HEK293 (cell line): Measurements from ENCODE around the gene PPIL6.

Experiments
- CTCF ChIP-seq: fragments of 450-650 bp; formaldehyde crosslinking; IDR thresholded peaks from 2 replicates; pipeline ENCODE4 v1.5.1; 2016; ENCODE audit warnings: missing biosample characterization, missing genetic modification characterization
- MYNN ChIP-seq: fragments of 450-650 bp; formaldehyde crosslinking; IDR thresholded peaks from 2 replicates; pipeline ENCODE4 v1.5.1; 2016; ENCODE audit warnings: missing biosample characterization, missing genetic modification characterization, borderline replicate concordance
- PRDM1 ChIP-seq: fragments of 450-650 bp; formaldehyde crosslinking; IDR thresholded peaks from 2 replicates; pipeline ENCODE4; 2016; ENCODE audit warnings: missing biosample characterization, missing genetic modification characterization
- REST ChIP-seq: fragments of 450-650 bp; formaldehyde crosslinking; IDR thresholded peaks from 2 replicates; pipeline ENCODE4 v1.5.1; 2016; ENCODE audit warnings: missing biosample characterization, missing genetic modification characterization
- SCRT2 ChIP-seq: fragments of 450-650 bp; formaldehyde crosslinking; IDR thresholded peaks from 2 replicates; pipeline ENCODE4 v1.5.1; 2016; ENCODE audit warnings: missing biosample characterization, missing genetic modification characterization
- TCF7L2 ChIP-seq: IDR thresholded peaks from 2 replicates; pipeline ENCODE4 v1.6.1; 2011; ENCODE audit warnings: low read depth, mild to moderate bottlenecking, inconsistent platforms, low read length, moderate library complexity, borderline replicate concordance
- ZBTB8A ChIP-seq: fragments of 450-650 bp; formaldehyde crosslinking; IDR thresholded peaks from 2 replicates; pipeline ENCODE4 v1.5.1; 2016; ENCODE audit warnings: missing biosample characterization, missing genetic modification characterization
- ZFP41 ChIP-seq: fragments of 450-650 bp; formaldehyde crosslinking; IDR thresholded peaks from 2 replicates; pipeline ENCODE4 v1.5.1; 2016; ENCODE audit warnings: missing biosample characterization, missing genetic modification characterization, borderline replicate concordance
- ZNF274 ChIP-seq, 2 experiments: fragments of 200-500 bp in 1 of 2; fragments of 450-650 bp in 1 of 2; sonication (Bioruptor generic) in 1 of 2; formaldehyde crosslinking in 1 of 2; IDR thresholded peaks; 2 replicates each; pipeline versions ENCODE4 v1.5.1 to v1.6.1; 2014 to 2016; ENCODE audit warnings: borderline replicate concordance in 1 of 2, inconsistent platforms in 1 of 2, low read length in 1 of 2, missing biosample characterization in 1 of 2, missing genetic modification characterization in 1 of 2
- ZNF280D ChIP-seq: fragments of 450-650 bp; formaldehyde crosslinking; IDR thresholded peaks from 2 replicates; pipeline ENCODE4 v1.5.1; 2016; ENCODE audit warnings: missing biosample characterization, missing genetic modification characterization
- ZNF518A ChIP-seq: fragments of 450-650 bp; formaldehyde crosslinking; conservative IDR thresholded peaks from 2 replicates; pipeline ENCODE4 v1.5.1; 2016; ENCODE audit warnings: low read depth, missing biosample characterization, missing genetic modification characterization
- ZNF555 ChIP-seq: fragments of 450-650 bp; formaldehyde crosslinking; conservative IDR thresholded peaks from 2 replicates; pipeline ENCODE4 v1.5.1; 2017; ENCODE audit warnings: missing biosample characterization, mild to moderate bottlenecking, missing genetic modification characterization, inconsistent platforms
- ZNF561 ChIP-seq: fragments of 450-650 bp; IDR thresholded peaks from 2 replicates; pipeline ENCODE4 v1.5.1; 2018; ENCODE audit warnings: missing biosample characterization, missing genetic modification characterization, borderline replicate concordance

- no peak for TF ChIP-seq SCRT2
- no peak for TF ChIP-seq ZNF518A (tag by site-specific recombination)
- no peak for TF ChIP-seq ZNF274 (IDR thresholded peaks at IDR 0.05; ENCODE audit: low read length)
- TF ChIP-seq ZNF274 (tag by site-specific recombination; IDR thresholded peaks at IDR 0.05; ENCODE audit: borderline replicate concordance): no peak
- TF ChIP-seq PRDM1: no peak
- TF ChIP-seq ZFP41 (tag by site-specific recombination): no peak
- no peak for TF ChIP-seq REST
- no peak for TF ChIP-seq TCF7L2
- no peak for TF ChIP-seq CTCF
- no peak for TF ChIP-seq MYNN (tag by site-specific recombination)
- TF ChIP-seq ZNF280D (tag by site-specific recombination): no peak
- TF ChIP-seq ZNF561: no peak
- TF ChIP-seq ZNF555 (tag by site-specific recombination): no peak
- TF ChIP-seq ZBTB8A (tag by site-specific recombination): no peak
These were observed 11.8 kb upstream of the PPIL6 start for GRCh38 chr6:109452181-109452580.
